ENCODE data around the gene WDR17.

DNA sequence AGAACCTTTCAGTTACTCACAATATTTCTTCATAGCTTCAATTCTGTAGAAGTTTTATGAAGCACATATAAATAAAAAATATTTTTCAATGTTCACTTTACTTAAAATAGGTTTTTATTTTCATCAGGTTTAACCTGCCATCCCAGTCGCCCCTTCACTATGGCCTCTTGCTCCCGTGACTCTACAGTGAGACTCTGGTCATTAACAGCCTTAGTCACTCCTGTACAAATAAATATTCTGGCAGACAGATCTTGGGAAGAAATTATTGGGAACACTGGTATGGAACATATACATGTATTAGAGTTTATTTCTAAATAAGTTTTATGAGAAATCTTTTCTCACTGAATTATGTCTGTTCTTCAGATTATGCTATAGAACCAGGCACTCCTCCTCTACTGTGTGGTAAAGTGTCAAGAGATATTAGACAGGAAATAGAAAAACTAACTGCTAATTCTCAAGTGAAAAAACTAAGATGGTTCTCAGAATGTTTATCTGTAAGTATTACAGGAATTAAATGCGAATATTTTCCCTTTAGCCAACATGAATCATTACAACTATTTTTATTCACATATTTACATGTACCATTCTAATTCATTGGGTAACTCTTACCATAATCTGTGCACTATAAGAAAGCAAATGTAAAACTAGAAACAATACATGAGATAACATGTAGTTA lies 84.2 kb downstream of the WDR17 start:
- TF ChIP-seq POLR2A (IDR thresholded peaks at IDR 0.05), result no peak
- TF ChIP-seq, protein P1, sequence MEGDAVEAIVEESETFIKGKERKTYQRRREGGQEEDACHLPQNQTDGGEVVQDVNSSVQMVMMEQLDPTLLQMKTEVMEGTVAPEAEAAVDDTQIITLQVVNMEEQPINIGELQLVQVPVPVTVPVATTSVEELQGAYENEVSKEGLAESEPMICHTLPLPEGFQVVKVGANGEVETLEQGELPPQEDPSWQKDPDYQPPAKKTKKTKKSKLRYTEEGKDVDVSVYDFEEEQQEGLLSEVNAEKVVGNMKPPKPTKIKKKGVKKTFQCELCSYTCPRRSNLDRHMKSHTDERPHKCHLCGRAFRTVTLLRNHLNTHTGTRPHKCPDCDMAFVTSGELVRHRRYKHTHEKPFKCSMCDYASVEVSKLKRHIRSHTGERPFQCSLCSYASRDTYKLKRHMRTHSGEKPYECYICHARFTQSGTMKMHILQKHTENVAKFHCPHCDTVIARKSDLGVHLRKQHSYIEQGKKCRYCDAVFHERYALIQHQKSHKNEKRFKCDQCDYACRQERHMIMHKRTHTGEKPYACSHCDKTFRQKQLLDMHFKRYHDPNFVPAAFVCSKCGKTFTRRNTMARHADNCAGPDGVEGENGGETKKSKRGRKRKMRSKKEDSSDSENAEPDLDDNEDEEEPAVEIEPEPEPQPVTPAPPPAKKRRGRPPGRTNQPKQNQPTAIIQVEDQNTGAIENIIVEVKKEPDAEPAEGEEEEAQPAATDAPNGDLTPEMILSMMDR (IDR thresholded peaks at IDR 0.05), result no peak

Data from gastroesophageal sphincter (tissue), 3 donors.